GM21526 (cell line): ENCODE results near the gene MRPL14.

Experiments
- ATAC-seq: cut with Tn5 transposase; IDR thresholded peaks from one replicate; pipeline ENCODE4 v1.9.1; 2021; ENCODE audit warnings: moderate library complexity; ENCODE audit not compliant: unreplicated experiment, low FRiP score

Gene MRPL14

DNA sequence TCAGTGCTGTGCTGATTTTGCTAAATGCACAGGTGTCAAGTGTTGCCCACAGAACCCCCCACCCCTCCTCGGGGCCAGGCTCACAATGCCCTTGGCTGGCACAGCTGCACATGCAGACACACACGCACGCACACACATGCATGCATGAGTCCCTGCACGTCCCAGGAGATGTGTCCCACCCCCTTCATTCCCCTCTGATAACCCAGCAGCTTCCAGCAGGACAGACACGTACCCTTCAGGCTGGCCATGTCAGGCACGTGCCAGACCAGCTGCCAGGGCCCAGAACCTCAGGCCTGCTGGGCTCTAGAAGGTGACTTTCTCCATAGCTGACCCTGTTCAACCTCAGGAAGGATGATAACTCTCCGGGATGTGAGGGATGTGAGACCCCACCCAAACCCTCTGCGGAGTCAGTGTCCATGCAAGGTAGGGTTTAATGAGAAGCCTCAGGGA is 44.4 kb downstream of the MRPL14 start:
- no peak for ATAC-seq

DNA sequence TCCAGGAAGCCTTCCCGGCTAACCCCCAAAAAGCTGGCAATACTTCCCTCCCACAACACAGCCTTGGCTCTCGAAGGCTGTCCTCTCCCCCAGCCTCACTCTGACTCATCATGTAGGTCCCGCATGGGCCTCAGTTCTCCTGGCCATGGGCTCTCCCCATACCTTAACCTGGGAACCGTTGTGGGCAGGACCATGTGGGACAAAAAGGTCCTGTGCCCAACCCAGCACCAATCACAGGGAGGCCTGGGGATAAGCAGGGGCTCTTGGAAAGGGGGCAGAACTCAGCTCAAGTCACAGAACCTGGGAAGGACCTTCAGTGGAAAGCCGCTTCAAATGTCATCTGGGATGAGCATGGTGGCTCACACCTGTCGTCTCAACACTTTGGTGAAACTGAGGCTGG is 45.5 kb downstream of the MRPL14 start:
- ATAC-seq, result no peak

DNA sequence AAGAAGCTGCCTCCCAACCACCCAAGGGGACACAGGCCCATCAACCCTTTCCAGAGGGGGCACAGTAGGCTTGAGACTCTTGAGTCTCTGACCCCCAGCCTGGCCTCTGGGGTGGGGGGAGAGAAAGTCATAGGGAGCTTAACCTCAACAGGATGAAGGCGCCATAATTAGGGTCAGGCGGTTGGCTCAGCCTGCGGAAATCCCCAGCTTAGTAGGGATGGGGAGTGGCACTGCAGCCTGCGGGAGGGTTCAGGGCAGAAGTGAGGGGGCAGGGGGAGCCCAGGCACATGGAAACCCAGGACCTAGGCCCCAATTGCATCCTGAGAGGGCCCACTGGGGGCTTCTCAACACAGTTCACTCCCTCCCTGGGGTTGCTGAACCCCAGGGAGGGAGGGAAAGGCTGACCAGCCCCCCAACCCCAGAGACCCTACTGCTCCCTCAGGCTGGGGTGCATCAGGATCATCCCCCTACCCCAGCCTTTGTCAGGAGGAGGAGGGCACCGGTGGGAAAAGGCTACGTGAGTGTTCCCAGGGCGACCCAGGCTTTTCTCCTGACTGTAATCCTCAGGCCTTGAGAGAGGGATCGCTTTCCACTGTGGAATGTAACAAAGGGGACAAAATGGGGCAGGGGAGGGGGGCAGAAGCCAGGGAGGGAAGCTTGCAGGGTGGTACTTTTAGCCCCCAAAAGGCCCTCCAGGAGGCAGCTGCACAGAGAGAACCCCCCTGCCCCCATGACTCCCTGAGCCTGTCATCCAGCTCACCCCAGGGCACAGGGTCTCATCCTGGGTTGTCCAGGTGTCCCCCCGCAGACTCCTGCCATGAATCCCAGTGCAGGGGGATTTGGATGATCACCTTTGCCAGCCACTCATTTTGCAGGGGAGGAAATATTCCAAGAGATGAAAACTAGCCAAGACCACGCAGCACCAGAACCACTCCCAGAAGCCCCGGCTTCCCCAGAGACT is 46.4 kb downstream of the MRPL14 start:
- no peak for ATAC-seq

DNA sequence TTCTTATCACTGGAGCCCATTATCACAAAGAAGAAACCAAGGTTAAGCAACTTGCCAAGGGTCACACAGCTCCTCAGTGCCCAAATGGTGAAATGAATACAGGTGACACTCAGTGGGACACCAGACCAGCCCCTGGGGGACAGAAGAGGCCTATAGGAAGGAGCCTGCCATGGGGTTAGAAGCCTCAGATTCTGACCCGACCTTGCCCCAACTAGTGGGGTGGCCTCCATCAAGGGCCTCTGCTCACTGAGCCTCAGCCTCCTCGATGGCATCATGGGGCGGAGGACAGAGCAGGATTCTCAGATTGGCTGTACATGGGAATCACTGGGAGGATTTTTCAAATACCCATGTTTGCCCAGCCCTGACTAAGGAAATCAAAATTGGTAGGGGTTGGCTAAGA is 47.6 kb downstream of the MRPL14 start:
- ATAC-seq, result no peak

DNA sequence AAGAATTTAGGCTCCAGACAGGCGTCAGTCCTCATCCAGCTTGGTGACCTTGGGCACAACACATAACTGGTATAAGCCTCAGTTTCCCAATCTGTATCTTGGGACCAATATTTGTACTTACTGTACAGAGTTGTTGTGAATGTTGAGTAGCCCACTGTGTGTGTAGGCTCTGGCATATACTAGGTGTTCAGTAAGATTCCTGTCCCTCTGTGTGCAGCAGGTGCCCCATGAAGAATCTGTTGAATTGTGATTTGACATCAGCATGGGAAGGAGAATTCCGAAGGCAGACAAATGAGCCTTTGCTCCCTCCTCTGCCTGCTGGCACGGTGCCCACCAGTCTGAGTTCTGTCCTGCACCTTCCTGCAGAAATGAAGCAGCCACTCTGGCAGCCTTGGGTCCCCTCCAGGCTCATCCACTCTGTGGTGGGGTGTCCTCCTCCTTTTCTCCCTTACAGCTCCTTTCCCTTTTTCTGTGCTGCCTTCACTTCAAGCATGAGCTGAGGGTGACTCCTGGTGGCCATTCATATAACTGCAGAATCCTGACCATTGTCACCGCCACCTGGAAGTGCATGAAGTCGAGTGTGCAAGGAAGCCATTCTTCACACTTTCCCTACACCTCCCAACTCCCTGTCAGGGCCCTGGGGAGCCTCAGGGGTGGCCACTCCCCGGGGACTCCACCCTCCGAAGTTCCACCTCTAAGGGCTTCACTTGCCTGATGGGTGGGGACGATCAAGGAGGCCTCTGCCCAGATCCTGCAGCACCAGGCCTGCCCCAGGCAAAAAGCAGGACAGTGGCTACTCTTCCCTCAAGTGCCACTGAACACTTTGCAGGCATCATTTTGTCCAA is 48.2 kb downstream of the MRPL14 start:
- no peak for ATAC-seq

DNA sequence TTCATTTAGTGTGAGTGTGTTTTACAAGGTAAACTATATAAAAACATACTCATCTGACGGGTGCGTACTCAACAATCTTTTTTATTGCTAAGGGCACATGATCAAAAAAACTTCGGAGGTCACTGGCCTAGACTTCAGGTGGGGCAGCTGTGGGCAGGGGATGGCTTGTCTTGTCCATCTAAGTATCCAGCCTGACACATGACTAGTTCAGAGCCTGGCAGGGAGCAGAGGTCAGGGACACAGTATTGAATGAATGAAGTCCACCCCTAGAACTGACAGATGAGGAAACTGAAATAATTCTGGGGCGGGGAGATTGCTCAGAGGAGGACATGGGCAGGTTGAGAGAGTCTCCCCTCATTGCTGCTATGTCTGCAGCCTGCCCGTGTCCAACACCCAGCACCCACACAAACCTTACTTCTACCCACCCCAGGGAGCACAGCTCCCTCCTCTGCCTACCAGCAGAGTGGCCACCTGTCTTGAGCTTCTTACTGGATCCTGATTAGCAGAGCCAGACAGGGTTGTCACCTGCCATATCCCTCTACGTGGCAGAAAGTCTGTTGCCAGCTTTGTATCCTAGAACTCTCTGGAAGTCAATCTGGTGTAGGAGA is 48.9 kb downstream of the MRPL14 start:
- ATAC-seq, result no peak

DNA sequence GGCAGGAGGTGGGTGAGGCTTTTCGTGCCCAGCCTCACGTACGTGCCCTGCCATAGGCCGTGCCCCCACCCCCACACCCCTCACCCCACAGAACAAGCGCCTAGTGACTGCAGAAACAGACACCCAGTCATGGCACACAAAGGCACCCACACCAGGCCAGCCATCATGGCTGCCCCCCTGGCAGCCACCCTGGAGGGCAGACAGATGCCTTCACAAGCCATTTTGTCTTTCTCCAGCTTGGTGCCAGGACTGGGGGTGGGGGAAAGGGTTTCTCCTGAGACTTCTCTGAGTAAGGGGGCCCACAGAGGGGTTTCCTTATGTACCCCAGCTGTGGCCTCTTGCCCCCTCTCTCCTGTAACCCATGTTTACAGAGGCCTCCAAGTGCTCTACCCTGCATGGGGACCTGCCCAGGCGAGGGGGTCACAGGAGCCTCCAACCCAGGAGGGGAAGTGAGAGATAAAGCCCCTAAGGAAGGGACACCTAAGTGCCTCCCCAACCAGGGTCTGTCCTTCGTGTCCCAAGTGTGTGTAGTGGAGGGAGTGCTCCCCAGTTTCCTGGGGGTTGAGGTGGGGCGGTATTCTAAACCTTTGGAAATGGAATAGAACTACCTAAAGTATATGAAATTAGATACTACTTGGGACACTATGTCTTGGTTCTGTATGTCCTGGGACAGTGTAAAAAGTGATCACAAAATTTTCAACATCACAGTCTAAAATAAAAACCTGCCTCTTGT is 49.9 kb downstream of the MRPL14 start:
- no peak for ATAC-seq

DNA sequence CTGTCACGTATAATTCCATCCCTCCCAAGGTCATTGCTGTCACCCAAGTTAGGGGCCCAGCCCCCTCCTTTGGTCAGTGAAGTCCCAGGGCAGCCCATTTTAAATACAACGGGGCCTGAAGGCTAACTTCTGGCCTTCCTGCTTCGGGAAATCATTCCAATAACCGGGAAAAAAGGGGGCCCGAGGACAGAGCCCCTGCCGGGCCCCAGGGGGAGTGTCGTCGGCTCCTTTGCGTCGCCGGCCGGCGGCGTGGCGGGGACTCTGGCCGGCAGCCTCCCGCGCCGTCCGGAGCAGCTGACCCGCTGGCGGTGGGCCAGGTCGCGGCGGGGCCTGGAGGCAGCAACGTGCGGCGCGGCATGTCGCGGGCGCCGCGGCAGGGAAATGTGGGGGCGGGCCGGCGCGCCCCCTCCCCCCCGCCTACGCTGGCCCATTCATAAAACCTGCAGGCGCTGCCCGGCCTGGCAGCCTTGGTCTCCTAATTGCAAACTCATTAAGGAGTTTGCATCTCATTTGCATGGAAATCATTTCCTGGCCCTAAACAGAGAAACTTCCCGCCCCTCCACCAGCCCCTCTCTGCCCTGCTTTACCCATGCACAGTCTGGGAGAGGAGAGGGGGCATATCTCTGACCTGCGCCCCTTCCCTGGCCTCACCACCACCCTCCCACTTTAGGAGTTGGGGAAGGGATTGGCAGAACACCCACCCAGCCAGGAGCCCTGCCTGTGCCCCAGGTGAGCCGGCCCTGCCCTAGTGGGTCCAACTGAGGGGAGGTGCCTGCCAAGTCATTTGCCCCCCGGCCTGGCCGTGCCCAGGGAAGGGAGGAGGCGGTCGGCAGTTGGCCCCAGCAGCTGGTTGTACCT is 50.7 kb downstream of the MRPL14 start:
- ATAC-seq, result no peak

DNA sequence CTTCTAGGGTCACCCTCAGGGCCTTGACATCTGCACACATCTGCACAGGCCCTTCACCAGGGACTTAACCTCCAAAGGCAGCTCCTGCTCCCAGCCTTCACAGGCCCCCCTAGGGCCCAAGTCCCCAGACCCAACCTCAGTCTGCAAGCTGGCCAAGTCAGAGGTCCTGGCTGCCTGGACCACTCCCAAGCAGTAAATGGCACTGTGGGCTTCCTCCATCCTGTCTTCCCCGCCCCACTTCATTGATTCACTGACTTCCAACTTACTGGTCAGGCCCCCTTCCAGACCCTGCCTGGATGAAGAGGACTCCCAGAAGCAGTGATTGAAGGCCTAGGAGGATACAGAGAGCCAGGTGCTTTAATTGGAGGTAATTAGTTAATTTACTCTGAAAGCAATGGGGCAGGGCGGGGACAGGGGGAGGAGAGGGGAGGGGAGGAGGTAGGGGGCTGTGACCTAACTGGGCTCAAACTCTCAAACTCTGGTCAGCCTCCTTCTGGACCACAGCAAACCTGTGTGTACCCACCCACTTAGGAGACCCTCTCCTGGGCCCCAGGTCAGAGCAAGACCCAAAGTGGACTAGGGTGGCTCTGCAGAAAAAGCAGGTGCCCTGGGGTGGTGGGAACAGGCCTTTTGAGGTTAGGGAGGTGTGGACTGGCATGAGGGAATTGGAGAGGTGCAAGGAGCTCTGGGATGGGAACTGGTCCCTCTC is 51.5 kb downstream of the MRPL14 start:
- no peak for ATAC-seq

DNA sequence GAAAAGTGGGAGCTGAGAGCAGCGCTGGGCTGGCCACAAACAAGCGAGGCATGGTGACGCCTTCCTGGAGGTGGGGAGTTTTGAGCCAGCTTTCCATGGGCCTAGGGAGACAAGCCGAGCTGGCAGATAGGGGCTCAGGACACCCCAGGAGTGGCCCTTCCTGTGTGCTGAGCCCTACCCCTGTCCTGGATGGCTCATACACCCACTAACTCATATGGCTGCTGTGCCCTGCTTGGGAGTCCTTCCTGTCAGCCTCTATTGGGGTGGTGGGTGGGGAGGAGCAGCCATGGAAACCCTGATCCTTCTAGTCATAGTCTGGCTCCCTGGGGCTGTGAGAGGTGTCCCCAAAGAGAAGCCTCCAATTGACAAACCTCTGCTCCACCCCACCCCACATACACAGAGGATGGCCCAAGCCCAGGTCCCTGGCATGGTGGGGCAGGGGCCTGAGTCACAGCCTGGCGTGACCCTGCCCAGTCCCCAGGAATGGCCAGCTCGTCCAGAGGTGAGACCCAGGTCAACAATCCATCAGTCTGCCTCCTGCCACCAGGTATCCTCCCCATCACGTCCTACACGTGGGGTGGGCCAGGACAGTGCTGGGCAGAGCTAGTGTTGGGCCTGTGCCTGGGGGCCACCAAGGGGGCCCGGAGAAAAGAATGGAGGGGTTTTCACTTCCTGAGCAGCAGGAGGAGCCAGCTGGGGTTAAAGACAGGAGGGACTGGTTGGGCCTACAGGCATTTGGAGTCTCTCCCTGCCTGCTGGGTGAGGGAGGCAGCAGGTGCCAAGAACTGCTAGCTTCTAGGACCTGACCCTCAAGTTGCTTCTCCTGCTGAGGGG is 52.2 kb downstream of the MRPL14 start:
- ATAC-seq, result no peak

DNA sequence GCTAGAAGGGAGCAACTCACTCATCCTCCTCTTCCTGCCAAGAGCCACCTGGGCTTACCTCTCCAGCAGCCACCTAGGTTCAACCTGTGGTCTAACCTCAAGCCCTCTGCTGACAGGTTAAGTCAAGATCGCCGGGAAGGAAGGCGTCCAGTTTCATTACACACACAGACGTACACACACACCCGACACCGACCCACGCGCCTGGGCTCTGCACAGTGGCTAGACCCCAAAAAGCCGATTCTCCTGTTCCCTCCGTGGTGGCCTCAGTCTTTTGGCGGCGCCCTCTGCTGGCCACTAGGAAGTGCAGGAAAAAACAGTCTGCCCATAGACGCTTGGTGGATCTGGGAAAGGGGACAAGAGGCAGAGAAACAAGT is 52.8 kb downstream of the MRPL14 start:
- ATAC-seq, result peak; percentile 39

DNA sequence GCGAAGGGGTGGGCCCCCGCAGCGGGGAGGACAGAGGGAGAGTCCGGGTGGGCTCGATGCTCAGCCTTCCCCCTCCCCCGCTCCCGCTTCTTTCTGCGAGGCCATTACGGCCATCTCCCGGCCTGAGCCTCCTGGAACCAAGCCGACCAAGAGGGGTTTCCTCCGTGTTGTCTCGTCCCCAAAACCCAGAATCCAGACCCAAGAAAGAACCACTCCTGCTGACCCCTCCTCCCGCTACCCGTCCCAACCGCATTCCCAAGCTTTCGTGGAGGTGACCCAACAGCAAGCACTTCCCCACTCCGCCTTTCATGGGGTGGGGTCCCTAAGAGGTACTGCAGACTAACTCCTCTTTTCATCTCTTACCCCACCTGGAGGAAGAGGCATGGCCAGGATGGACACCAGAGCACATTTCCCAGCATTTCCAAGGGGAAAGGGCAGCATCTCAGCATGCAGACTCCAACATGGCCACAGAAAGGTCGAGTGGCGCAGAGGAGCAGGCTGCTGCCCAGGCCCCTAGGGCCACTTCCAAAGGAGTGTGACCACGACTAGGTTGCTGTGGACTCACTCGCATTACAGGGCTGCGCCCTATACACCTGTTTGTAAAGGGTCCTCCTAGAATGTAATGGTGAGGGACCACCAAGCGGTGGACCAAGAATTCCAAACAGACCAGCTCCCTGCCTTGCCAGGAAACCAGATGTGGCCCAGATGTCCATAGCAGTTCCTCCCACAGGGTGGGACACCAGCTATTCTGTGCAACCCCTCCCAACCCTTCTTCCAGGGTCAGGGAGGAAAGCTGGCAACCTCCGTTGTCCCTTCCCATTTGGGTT is 53.4 kb downstream of the MRPL14 start:
- peak; percentile 10 for ATAC-seq

DNA sequence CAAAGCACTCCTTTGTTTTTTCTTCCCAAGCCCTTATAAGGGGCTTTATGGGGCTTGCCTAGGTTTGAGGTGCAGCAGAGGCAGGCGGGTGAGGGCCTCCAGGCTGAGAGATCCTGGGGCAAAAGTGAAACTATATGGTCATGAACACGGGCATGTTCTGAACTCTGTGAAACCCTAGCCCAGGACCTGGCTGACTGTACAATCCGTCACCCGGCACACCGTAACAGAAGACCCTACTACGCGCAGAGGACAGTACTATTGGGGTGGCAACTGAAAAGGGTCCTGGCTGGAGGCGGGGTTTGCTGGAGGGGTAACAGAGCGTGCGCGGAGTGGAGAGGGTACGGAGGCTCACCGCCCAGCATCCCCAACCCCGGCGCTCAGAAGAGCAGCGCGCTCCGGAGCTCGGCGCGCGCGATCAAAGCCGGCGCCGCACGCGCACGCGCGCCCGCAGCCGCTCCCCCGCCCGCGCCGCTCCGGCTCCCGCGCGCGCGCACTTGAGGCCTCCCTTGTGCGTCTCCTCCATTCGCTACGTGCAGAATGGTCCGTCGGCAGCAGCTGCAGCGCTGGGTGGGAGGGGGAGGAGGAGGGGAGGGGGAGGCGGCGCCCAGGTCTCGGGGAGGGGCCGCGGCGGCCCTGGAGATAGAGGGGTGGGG is 54.2 kb downstream of the MRPL14 start:
- ATAC-seq, result peak; percentile 44

DNA sequence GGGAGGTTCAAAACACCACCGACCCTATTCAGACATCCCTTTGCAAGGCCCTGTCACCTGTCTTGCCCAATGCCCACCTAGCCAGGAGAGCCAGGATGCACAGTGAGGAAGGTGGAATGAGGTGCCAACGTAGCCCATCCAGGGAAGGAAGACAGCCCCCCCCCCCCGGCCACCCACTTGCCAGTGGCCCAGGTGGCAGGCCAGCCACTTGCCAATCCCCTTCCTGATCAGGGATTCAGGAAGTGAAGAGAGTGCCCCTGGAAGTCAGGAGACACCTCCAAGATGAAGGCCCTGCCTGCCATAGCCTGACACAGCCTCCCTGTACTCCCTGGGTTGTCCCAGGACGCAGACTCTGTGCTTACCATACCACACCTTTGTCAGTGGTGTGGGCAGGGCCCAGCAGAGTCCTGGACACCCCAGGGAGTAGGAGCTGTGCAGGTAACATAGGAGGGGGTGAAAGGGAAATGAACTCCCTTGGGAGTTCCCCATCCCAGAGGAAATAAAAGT is 54.7 kb downstream of the MRPL14 start:
- no peak for ATAC-seq

DNA sequence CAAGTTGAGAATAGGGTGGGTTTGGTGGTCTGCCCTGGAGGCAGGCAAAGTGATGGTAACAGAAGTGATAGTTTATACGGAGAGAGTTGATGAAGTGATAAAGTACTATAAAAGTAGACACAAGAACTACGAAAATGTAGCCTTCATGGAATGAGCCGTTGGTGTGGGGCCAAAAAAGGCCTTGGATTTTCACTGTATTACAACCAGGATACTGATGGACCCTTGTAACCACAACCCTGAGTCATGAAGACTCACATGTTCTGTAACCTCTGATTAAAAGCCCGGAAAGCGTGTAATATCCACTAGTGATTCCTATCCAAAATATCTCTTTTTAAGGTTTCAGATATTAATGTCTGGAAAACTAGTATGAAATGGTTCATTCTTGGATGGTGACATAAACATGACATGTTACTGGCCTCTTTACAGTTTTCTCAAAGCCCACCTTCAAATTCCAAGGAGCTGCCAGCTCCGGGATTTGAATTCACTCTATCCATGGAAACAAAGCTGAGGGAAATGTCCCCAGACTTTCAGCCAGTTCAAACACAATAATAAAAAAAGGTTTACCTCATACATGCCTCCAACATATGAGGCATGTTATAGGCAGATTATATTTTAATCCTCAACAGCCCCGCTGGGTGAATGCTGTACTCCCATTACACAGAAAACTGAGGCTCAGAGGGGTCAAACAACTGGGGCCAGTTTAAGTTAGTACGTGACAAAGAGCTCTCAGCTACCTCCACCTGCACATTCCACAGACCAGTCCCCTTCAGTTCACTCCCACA is 55.4 kb downstream of the MRPL14 start:
- ATAC-seq, result no peak
